Neural cell (in vitro differentiated cells): ENCODE measurements around the gene OSTC. TPM values are rescaled to one million over a fixed set of nuclear protein-coding genes. Genes with fewer than 3 reads are reported as not detected.

Experiments used
- H2AFZ ChIP-seq: fragments of 200-600, 300-800 bp; sonication (generic), shearing (Covaris generic); 2 replicates; pipeline ENCODE4 v1.6.0; 2014; ENCODE audit warnings: low read depth, mild to moderate bottlenecking, antibody characterized with exemption, low read length, moderate library complexity
- H3F3A ChIP-seq: fragments of 200-600 bp; shearing (Covaris generic); 2 replicates; pipeline ENCODE4 v1.6.1; 2016; ENCODE audit warnings: mild to moderate bottlenecking, moderate library complexity, mixed read lengths, antibody characterized with exemption, low read length; ENCODE audit not compliant: insufficient read depth, poor library complexity, severe bottlenecking
- H3K27ac ChIP-seq: fragments of 200-600, 300-800 bp; sonication (generic), shearing (Covaris generic); 2 replicates; pipeline ENCODE4 v1.5.1; 2014; ENCODE audit warnings: mild to moderate bottlenecking, low read length, moderate library complexity
- H3K27me3 ChIP-seq: fragments of 300-800, 200-600 bp; sonication (generic), shearing (Covaris generic); 2 replicates; pipeline ENCODE4 v1.6.0; 2014; ENCODE audit warnings: mild to moderate bottlenecking, low read depth, low read length, moderate library complexity; ENCODE audit not compliant: insufficient read depth
- H3K36me3 ChIP-seq: fragments of 300-800, 200-600 bp; sonication (generic), shearing (Covaris generic); 2 replicates; pipeline ENCODE4 v1.5.1; 2014; ENCODE audit warnings: mild to moderate bottlenecking, antibody characterized with exemption, low read length, moderate library complexity; ENCODE audit not compliant: insufficient read depth
- H3K4me2 ChIP-seq: fragments of 300-800, 200-600 bp; sonication (generic), shearing (Covaris generic); 2 replicates; pipeline ENCODE4 v1.6.0; 2014; ENCODE audit warnings: mild to moderate bottlenecking, low read length
- H3K4me3 ChIP-seq: fragments of 300-800, 200-600 bp; sonication (generic), shearing (Covaris generic); 2 replicates; pipeline ENCODE4 v1.5.1; 2014; ENCODE audit warnings: mild to moderate bottlenecking, low read length, moderate library complexity
- H3K79me2 ChIP-seq: fragments of 200-600 bp; shearing (Covaris generic); replicated peaks from 2 replicates; pipeline ENCODE4 v1.6.0; 2014; ENCODE audit warnings: mild to moderate bottlenecking, low read length, moderate library complexity; ENCODE audit not compliant: insufficient read depth
- H3K9ac ChIP-seq: fragments of 300-800, 200-600 bp; sonication (generic), shearing (Covaris generic); 2 replicates; pipeline ENCODE4 v1.6.1; 2016; ENCODE audit warnings: mild to moderate bottlenecking, low read length, mixed read lengths
- H3K9me2 ChIP-seq: fragments of 200-600 bp; shearing (Covaris generic); 2 replicates; pipeline ENCODE4 v1.6.1; 2016; ENCODE audit warnings: mild to moderate bottlenecking, low read length, mixed read lengths; ENCODE audit not compliant: insufficient read depth
- H3K9me3 ChIP-seq: fragments of 200-600, 300-800 bp; sonication (generic), shearing (Covaris generic); 2 replicates; pipeline ENCODE4 v1.6.1; 2016; ENCODE audit warnings: mild to moderate bottlenecking, mixed run types, low read length, moderate library complexity, mixed read lengths
- H4K20me1 ChIP-seq: fragments of 200-600 bp; shearing (Covaris generic); 2 replicates; pipeline ENCODE4 v1.6.1; 2016; ENCODE audit warnings: mild to moderate bottlenecking, mixed run types; ENCODE audit not compliant: insufficient read depth
- EP300 ChIP-seq: fragments of 450-650 bp; conservative IDR thresholded peaks from 2 replicates; pipeline ENCODE4 v1.6.1; 2014; ENCODE audit warnings: antibody characterized with exemption, mild to moderate bottlenecking, moderate library complexity; ENCODE audit not compliant: poor library complexity, severe bottlenecking
- EZH2 ChIP-seq: fragments of 200-600, 300-800 bp; shearing (Covaris generic), sonication (generic); IDR thresholded peaks from 2 replicates; pipeline ENCODE4 v1.6.1; 2014; ENCODE audit warnings: antibody characterized with exemption, low read length, borderline replicate concordance, mild to moderate bottlenecking; ENCODE audit not compliant: insufficient read depth, poor library complexity, severe bottlenecking
- MXI1 ChIP-seq: fragments of 450-650 bp; conservative IDR thresholded peaks from 2 replicates; pipeline ENCODE4 v1.6.1; 2014; ENCODE audit warnings: antibody characterized with exemption, mild to moderate bottlenecking; ENCODE audit not compliant: poor library complexity, severe bottlenecking
- POLR2AphosphoS5 ChIP-seq: IDR thresholded peaks from 2 replicates; pipeline ENCODE4 v1.6.1; 2012
- RAD21 ChIP-seq: fragments of 450-650 bp; conservative IDR thresholded peaks from 2 replicates; pipeline ENCODE4 v1.6.1; 2014; ENCODE audit warnings: antibody characterized with exemption, mild to moderate bottlenecking, moderate library complexity
- SMC3 ChIP-seq: fragments of 450-650 bp; conservative IDR thresholded peaks from 2 replicates; pipeline ENCODE4 v1.6.1; 2014; ENCODE audit warnings: antibody characterized with exemption, mild to moderate bottlenecking, moderate library complexity; ENCODE audit not compliant: poor library complexity
- TAF1 ChIP-seq: IDR thresholded peaks from 2 replicates; pipeline ENCODE4 v1.6.1; 2012; ENCODE audit warnings: low read depth
- polyA plus RNA-seq: library from polyadenylated mRNA; depleted of rRNA; stranded (reverse); fragments of >200 nt; gene quantifications from 2 replicates; pipeline ENCODE4 v1.2.3, GENCODE V29; 2014
- TF ChIP-seq, protein P1 (sequence below): IDR thresholded peaks from 2 replicates; pipeline ENCODE4 v1.6.1; 2012; ENCODE audit warnings: borderline replicate concordance
- TF ChIP-seq, protein P2 (sequence below): fragments of 450-650 bp; IDR thresholded peaks from 2 replicates; pipeline ENCODE4 v1.5.1; 2014; ENCODE audit warnings: antibody characterized with exemption, mild to moderate bottlenecking, moderate library complexity; ENCODE audit not compliant: poor library complexity, severe bottlenecking

The OSTC gene
- polyA plus RNA-seq, 1 donor from 2014 or later, result 128 TPM

- TF ChIP-seq POLR2AphosphoS5 (no peak), SMC3 (no peak), EP300 (no peak), EZH2 (no peak), MXI1 (no peak), TAF1 (no peak), RAD21 (no peak)
- TF ChIP-seq, protein P1, sequence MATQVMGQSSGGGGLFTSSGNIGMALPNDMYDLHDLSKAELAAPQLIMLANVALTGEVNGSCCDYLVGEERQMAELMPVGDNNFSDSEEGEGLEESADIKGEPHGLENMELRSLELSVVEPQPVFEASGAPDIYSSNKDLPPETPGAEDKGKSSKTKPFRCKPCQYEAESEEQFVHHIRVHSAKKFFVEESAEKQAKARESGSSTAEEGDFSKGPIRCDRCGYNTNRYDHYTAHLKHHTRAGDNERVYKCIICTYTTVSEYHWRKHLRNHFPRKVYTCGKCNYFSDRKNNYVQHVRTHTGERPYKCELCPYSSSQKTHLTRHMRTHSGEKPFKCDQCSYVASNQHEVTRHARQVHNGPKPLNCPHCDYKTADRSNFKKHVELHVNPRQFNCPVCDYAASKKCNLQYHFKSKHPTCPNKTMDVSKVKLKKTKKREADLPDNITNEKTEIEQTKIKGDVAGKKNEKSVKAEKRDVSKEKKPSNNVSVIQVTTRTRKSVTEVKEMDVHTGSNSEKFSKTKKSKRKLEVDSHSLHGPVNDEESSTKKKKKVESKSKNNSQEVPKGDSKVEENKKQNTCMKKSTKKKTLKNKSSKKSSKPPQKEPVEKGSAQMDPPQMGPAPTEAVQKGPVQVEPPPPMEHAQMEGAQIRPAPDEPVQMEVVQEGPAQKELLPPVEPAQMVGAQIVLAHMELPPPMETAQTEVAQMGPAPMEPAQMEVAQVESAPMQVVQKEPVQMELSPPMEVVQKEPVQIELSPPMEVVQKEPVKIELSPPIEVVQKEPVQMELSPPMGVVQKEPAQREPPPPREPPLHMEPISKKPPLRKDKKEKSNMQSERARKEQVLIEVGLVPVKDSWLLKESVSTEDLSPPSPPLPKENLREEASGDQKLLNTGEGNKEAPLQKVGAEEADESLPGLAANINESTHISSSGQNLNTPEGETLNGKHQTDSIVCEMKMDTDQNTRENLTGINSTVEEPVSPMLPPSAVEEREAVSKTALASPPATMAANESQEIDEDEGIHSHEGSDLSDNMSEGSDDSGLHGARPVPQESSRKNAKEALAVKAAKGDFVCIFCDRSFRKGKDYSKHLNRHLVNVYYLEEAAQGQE, result no peak
- TF ChIP-seq, protein P2, sequence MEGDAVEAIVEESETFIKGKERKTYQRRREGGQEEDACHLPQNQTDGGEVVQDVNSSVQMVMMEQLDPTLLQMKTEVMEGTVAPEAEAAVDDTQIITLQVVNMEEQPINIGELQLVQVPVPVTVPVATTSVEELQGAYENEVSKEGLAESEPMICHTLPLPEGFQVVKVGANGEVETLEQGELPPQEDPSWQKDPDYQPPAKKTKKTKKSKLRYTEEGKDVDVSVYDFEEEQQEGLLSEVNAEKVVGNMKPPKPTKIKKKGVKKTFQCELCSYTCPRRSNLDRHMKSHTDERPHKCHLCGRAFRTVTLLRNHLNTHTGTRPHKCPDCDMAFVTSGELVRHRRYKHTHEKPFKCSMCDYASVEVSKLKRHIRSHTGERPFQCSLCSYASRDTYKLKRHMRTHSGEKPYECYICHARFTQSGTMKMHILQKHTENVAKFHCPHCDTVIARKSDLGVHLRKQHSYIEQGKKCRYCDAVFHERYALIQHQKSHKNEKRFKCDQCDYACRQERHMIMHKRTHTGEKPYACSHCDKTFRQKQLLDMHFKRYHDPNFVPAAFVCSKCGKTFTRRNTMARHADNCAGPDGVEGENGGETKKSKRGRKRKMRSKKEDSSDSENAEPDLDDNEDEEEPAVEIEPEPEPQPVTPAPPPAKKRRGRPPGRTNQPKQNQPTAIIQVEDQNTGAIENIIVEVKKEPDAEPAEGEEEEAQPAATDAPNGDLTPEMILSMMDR, result no peak
- Histone ChIP-seq H3K27me3 (no peaks in the 10 kb centered on the region), H3K9me2 (no peaks in the 10 kb centered on the region), H3K9me3 (no peaks in the 10 kb centered on the region), H3K4me2 (no peak overlapping the region), H3K79me2 (no peaks in the 10 kb centered on the region), H2AFZ (no peak overlapping the region), H3K9ac (no peak overlapping the region), H3F3A (no peaks in the 10 kb centered on the region), H3K36me3 (peaks cover 9% of the 10 kb centered on the region), H3K4me3 (no peak overlapping the region), H4K20me1 (no peaks in the 10 kb centered on the region), H3K27ac (no peak overlapping the region)
Measured at GRCh38 chr4:108628411-108628810, 22.0 kb upstream of the OSTC start.

DNA sequence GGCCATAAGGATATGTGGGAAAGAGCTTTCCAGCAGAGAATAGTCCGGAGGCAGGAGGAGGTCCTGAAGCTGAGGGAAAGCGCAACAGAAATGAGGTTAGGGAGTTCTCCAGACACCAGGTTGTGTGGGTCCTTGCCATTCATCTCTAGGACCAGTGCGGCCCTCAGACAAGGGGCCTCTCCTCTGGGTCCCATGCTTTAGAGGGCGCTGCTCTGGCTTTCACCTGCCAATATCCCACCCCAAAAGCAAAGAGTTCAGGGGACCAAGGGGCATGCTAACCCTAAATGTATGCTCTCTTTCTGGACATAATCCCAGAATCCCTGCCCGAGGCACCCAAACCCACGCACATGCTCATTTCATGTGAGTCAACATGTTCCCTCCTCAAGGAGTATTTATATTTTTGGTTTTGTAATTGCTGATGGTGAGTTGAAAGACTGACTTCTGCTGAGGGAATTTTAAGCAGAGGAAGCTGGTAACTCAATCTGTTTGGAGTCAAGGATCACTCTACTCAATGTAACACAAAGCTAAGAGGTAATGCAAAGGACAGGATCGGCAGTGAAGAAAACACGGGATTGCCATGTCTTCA, 15.2 kb upstream of the OSTC start:
- no peaks in the 10 kb centered on the region for H4K20me1 ChIP-seq
- H3K27ac ChIP-seq, result no peak overlapping the region
- H3K9ac ChIP-seq, result no peak overlapping the region
- TF ChIP-seq EP300 (no peak), EZH2 (no peak), MXI1 (no peak), POLR2AphosphoS5 (no peak), TAF1 (no peak), RAD21 (no peak), SMC3 (no peak)
- TF ChIP-seq, protein P2, result no peak
- TF ChIP-seq, protein P1, result no peak
- H3K9me3 ChIP-seq, result no peaks in the 10 kb centered on the region
- no peaks in the 10 kb centered on the region for H3F3A ChIP-seq
- H3K36me3 ChIP-seq, result peaks cover 5% of the 10 kb centered on the region
- no peak overlapping the region for H3K4me2 ChIP-seq
- no peaks in the 10 kb centered on the region for H3K27me3 ChIP-seq
- no peak overlapping the region for H2AFZ ChIP-seq
- H3K9me2 ChIP-seq, result no peaks in the 10 kb centered on the region
- H3K4me3 ChIP-seq, result no peak overlapping the region
- no peaks in the 10 kb centered on the region for H3K79me2 ChIP-seq
